GM12864 (cell line): Measurements from ENCODE around the gene UBN1.

ENCODE experiments used
- DNase-seq: peaks from one replicate; pipeline ENCODE4 v3.0.0-alpha.2; 2011; ENCODE audit warnings: low read depth
- H3K4me3 ChIP-seq: 2 replicates; pipeline ENCODE4 v1.5.1; 2011; ENCODE audit warnings: mild to moderate bottlenecking, low read depth, low read length, control low read depth
- TF ChIP-seq, protein P1 (sequence below): IDR thresholded peaks from 2 replicates; pipeline ENCODE4 v1.5.1; 2011; ENCODE audit warnings: low read depth, mild to moderate bottlenecking, moderate library complexity, low read length, control low read depth, inconsistent platforms; ENCODE audit errors: missing control alignments

The UBN1 gene

DNA sequence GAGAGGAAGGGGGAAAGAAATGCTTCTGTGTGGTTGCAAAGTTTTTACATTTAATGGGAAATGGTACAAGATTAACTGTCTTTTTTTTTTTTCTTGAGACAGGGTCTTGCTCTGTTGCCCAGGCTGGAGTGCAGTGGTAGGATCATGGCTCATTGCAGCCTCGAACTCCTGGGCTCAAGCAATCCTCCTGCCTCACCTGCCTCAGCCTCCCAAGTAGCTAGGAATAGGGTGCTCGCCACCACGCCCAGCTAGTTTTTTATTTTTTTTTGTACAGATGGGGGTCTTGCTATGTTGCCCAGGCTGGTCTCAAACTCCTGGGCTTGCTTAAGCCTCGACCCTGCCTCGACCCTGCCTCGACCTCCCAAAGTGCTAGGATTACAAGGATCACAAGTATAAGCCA lies 41.0 kb upstream of the UBN1 start:
- TF ChIP-seq, protein P1, sequence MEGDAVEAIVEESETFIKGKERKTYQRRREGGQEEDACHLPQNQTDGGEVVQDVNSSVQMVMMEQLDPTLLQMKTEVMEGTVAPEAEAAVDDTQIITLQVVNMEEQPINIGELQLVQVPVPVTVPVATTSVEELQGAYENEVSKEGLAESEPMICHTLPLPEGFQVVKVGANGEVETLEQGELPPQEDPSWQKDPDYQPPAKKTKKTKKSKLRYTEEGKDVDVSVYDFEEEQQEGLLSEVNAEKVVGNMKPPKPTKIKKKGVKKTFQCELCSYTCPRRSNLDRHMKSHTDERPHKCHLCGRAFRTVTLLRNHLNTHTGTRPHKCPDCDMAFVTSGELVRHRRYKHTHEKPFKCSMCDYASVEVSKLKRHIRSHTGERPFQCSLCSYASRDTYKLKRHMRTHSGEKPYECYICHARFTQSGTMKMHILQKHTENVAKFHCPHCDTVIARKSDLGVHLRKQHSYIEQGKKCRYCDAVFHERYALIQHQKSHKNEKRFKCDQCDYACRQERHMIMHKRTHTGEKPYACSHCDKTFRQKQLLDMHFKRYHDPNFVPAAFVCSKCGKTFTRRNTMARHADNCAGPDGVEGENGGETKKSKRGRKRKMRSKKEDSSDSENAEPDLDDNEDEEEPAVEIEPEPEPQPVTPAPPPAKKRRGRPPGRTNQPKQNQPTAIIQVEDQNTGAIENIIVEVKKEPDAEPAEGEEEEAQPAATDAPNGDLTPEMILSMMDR: no peak
- no peak overlapping the region for H3K4me3 ChIP-seq
- no peak for DNase-seq

DNA sequence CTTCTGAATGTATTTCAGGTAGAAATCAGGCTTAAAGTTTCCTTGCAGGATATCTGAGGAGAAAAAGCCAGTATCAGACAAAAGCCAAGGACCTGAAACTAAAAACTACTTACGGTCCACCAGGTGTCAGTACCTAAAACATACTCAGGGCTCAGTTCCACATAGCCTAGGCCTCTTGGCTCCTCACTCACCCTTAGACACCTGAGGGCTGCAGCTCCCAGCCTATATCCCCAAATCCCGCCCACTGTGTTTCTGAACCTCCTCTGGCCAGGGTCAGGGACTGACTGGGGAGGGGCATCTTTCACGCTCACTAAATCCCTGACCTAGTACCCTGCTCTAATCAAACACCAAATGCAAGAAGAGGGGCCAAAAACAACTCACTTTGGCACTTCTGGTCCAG lies 36.0 kb upstream of the UBN1 start:
- H3K4me3 ChIP-seq: no peak overlapping the region
- TF ChIP-seq, protein P1: no peak
- DNase-seq: no peak

DNA sequence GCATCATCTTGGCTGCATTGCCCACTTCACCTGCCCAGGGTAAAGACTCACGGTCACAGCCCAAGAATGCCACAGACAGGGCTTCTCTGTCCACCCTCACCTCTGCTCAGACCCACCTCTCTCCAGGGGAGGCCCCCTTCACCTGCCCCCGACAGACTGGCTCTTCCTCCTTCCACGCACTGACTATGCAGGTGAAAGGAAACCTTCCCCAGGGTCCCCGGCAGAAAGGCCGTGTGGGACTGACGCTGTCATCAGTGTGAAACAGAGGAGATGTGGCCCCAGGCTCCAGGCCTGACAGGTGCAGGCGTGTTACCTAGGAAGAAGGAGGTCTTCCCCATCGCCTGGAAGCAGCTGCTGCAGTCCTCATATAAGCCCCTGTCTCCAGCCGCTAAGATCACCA lies 35.5 kb upstream of the UBN1 start:
- TF ChIP-seq, protein P1: no peak
- H3K4me3 ChIP-seq: no peak overlapping the region
- no peak for DNase-seq

DNA sequence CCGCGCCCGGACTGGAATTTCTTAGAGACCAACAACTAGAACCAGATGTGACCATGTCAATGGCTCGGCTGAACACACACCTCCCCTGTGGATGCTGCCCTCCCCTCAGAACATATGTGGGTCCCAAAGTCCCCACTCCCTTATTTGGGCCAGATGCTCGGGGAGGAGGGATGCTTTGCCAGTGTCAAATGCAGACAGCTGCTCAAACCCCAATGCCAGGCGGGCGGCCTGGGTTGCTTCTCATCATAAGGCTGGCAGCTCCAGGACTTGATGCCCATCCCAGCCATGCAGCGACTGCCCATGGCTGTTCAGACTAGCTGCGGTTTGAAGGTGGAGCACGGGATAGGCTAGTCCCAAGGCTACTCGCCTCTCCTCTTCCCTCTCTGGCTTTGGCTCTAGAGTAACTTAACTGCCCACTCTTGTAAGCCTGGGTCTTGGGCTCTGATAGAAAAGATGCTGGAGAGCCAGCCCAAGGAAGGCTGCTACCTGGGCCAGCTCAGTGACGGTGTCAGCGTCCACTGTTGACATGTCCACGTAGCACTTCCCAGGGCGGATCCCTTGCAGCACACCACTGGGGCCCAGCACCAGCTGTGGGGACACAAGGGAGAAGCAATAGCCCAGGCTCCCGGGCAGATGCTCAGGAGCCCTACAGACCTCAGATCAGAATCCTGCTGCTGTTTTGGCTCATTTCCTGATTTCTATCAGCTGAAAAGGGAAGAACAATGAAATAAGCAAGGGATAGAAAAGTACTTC lies 33.9 kb upstream of the UBN1 start:
- TF ChIP-seq, protein P1: no peak
- no peak overlapping the region for H3K4me3 ChIP-seq
- DNase-seq: no peak

DNA sequence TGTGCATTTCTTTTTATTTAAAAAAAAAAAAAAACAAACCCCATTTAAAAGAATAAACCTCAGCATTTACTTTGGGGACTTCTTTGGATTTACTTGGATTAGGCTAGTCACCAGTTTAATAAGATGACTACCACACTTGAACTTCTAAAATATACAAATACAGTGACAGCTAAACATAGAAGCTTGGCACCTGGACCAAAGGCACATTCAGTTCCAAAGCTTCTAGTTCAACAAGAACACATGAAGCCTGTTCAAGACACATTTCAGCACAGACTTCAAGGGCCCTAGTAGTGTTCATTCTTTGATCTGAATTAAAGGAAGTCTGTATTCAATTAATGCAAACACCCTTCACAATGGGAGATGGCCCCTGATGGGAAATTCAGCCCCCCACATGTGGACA lies 33.2 kb upstream of the UBN1 start:
- H3K4me3 ChIP-seq: no peak overlapping the region
- DNase-seq: no peak
- TF ChIP-seq, protein P1: no peak

DNA sequence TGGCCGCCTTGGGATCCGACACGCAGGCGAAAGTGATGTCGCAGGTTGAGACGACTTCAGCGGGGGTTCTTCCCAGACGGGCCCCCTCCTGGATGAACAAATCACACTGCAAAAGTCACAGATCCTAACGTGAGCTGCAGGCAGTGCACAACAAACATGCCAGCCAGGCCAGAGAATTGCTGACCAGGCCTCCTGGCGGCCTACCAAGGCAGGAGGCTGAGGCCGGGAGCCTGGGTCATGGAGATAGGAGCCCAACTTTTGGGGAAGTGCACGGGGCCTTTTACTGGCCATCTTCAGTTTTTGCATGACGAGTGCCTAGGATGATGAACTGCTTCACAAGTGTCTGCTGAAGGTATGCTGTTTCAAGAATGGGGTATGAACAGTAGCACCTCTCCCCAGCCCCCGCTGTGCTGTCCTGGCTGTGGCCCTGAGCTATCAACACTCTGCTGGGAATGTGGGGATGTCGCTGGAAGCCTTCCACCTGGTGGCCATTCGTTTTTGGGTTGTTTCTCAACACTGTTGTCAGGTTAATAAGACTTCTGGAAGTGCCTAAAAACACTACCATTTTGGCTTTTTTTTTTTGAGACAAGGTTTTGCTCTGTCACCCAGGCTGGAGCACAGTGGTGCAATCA lies 32.6 kb upstream of the UBN1 start:
- no peak overlapping the region for H3K4me3 ChIP-seq
- DNase-seq: no peak
- TF ChIP-seq, protein P1: no peak

DNA sequence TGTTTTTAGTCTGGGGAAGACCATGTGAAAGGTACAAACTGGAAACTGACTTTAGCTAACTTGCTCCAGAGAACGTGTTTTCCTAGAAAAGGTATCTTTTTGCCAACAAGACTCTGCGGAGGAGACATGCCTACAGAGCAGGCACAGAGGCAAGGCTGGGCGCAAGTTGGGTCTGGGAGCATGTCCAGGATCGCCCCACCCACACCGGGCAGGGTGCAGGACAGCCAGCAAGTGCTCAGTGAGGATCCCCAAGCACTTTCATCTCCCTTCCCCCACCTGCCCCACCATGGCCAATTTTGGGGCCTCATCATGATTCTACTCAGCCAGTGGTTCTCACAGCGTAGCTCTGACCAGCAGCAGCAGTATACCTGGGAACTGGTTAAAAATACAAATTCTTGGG lies 26.6 kb upstream of the UBN1 start:
- no peak for DNase-seq
- no peak overlapping the region for H3K4me3 ChIP-seq
- TF ChIP-seq, protein P1: no peak
